GM12878 (cell line): ENCODE results near the gene DACT3. TPM values are rescaled to one million over a fixed set of nuclear protein-coding genes. Genes with fewer than 3 reads are reported as not detected.

Source experiments
- ATAC-seq: fragments of 200-7000 bp; cut with Tn5 transposase; 3 replicates; pipeline ENCODE4 v1.9.1; 2020; ENCODE audit warnings: mild to moderate bottlenecking, moderate library complexity
- BruUV-seq: library from RNA; stranded (reverse); fragments of 400-500 nt; replicated peaks from 2 replicates; lab custom pipeline; 2021; lab: Mats Ljungman, UMichigan
- CTCF ChIA-PET: fragments of 300-600 bp; sonication (Branson Sonifier 250); formaldehyde crosslinking; extraction: SDS; loops from one replicate; lab custom pipeline; 2021; ENCODE audit warnings: inconsistent platforms; lab: Yijun Ruan, JAX
- POLR2A ChIA-PET: fragments of 350-600 bp; formaldehyde crosslinking; extraction: SDS; loops from one replicate; lab custom pipeline; 2021; ENCODE audit warnings: inconsistent platforms; lab: Charles Lee
- RAD21 ChIA-PET: fragments of 300-600 bp; sonication (Branson Sonifier 250); formaldehyde crosslinking; loops from one replicate; lab custom pipeline; 2023; ENCODE audit warnings: antibody characterized with exemption; ENCODE audit not compliant: unreplicated experiment; lab: Charles Lee
- SMC1A ChIA-PET: fragments of 300-600 bp; sonication (Branson Sonifier 250); formaldehyde crosslinking; loops from one replicate; lab custom pipeline; 2023; ENCODE audit not compliant: unreplicated experiment, uncharacterized antibody; lab: Charles Lee
- DNase-seq: peaks from one replicate; pipeline ENCODE4 v3.0.0-alpha.2; 2011; ENCODE audit warnings: low read depth, low spot score
- FAIRE-seq: peaks from 3 replicates; lab custom pipeline; 2011; peaks lifted over from hg19 to GRCh38; lab: Jason Lieb, UNC
- H2AFZ ChIP-seq: 2 replicates; pipeline ENCODE4 v1.6.0; 2011; ENCODE audit warnings: low read depth, low read length, control low read depth; ENCODE audit not compliant: control insufficient read depth
- H3K27ac ChIP-seq: 2 replicates; pipeline ENCODE4 v1.5.1; 2011; ENCODE audit warnings: control low read depth; ENCODE audit not compliant: control insufficient read depth, insufficient read depth
- H3K27me3 ChIP-seq, 2 experiments: replicated peaks in 1 of 2; 2 replicates each; pipeline versions ENCODE4 v1.6.0 to v1.6.1; 2011; ENCODE audit warnings: low read length in 1 of 2; ENCODE audit not compliant: control insufficient read depth in 2 of 2, insufficient read depth in 2 of 2
- H3K36me3 ChIP-seq, 2 experiments: 2 replicates each; pipeline ENCODE4 v1.5.1; 2011; ENCODE audit warnings: low read length in 1 of 2; ENCODE audit not compliant: control insufficient read depth in 2 of 2, insufficient read depth in 2 of 2
- H3K4me1 ChIP-seq: 2 replicates; pipeline ENCODE4 v1.6.1; 2011; ENCODE audit warnings: mild to moderate bottlenecking, low read length, moderate library complexity, mixed read lengths; ENCODE audit not compliant: control insufficient read depth, insufficient read depth
- H3K4me2 ChIP-seq: 2 replicates; pipeline ENCODE4 v1.6.0; 2011; ENCODE audit warnings: control low read depth; ENCODE audit not compliant: control insufficient read depth, insufficient read depth
- H3K4me3 ChIP-seq: fragments of 200-600 bp; sonication (generic); 2 replicates; pipeline ENCODE4 v1.5.1; 2016
- H3K79me2 ChIP-seq: 2 replicates; pipeline ENCODE4 v1.6.0; 2011; ENCODE audit warnings: low read length; ENCODE audit not compliant: control insufficient read depth, insufficient read depth
- H3K9ac ChIP-seq: 2 replicates; pipeline ENCODE4 v1.8.0; 2011; ENCODE audit warnings: low read length, control low read depth, mixed read lengths; ENCODE audit not compliant: control insufficient read depth, insufficient read depth
- H3K9me3 ChIP-seq: replicated peaks from 3 replicates; pipeline ENCODE4 v1.5.1; 2011; ENCODE audit warnings: mild to moderate bottlenecking, low read length; ENCODE audit not compliant: control insufficient read depth, insufficient read depth
- H4K20me1 ChIP-seq: 2 replicates; pipeline ENCODE4 v1.6.0; 2011; ENCODE audit not compliant: control insufficient read depth, insufficient read depth
- ATF7 ChIP-seq: fragments of 450-650 bp; IDR thresholded peaks from 2 replicates; pipeline ENCODE4 v1.6.1; 2016; ENCODE audit warnings: low read depth, mild to moderate bottlenecking
- CBX3 ChIP-seq: fragments of 200-600 bp; sonication (generic); IDR thresholded peaks from 2 replicates; pipeline ENCODE4 v1.6.1; 2016; ENCODE audit warnings: low read depth, borderline replicate concordance
- CREM ChIP-seq: IDR thresholded peaks from 2 replicates; pipeline ENCODE4 v1.6.1; 2014; ENCODE audit warnings: antibody characterized with exemption, low read depth
- EED ChIP-seq: sonication (generic); IDR thresholded peaks from 2 replicates; pipeline ENCODE4 v1.6.1; 2016; ENCODE audit warnings: antibody characterized with exemption, low read depth
- JUNB ChIP-seq: IDR thresholded peaks from 2 replicates; pipeline ENCODE4 v1.6.1; 2016; ENCODE audit warnings: antibody characterized with exemption, mild to moderate bottlenecking
- RBBP5 ChIP-seq: fragments of 200-600 bp; sonication (generic); conservative IDR thresholded peaks from 2 replicates; pipeline ENCODE4 v1.6.1; 2016
- SMC3 ChIP-seq: IDR thresholded peaks from 2 replicates; pipeline ENCODE4 v1.6.1; 2011; ENCODE audit warnings: low read length, improper control_type of control experiment, borderline replicate concordance
- SRF ChIP-seq, 2 experiments: IDR thresholded peaks; 2 replicates each; pipeline ENCODE4 v1.6.1; 2011; ENCODE audit warnings: low read depth in 2 of 2, low read length in 2 of 2, mild to moderate bottlenecking in 1 of 2, moderate library complexity in 1 of 2
- STAT3 ChIP-seq: IDR thresholded peaks from 2 replicates; pipeline ENCODE4 v1.6.1; 2011; ENCODE audit warnings: low read depth, low read length, improper control_type of control experiment
- WGBS: methylation state at CpG from one replicate; pipeline ENCODE4 v1.1.6; 2016; ENCODE audit warnings: low lambda C conversion rate; ENCODE audit not compliant: insufficient replicate concordance, insufficient coverage; ENCODE audit errors: missing lambda C conversion rate; 5-methylcytosine and 5-hydroxymethylcytosine counted together
- in situ Hi-C: fragments of 300-500 bp; cut with MboI; formaldehyde crosslinking; loops from 9 replicates; pipeline ENCODE4 v1.14.3; 2018; ENCODE audit warnings: mixed read lengths
- intact Hi-C: fragments of 100-400 bp; cut with micrococcal nuclease; formaldehyde crosslinking; loops from one replicate; pipeline ENCODE4 v1.14.2; 2022; ENCODE audit not compliant: unreplicated experiment
- polyA plus RNA-seq, 11 experiments: library from polyadenylated mRNA; depleted of rRNA in 4 of 11; unstranded in 6 of 11; stranded (reverse) in 5 of 11; fragments of >200 nt; fragmentation: Nextera tagmentation in 4 of 11; fragmentation: Illumina TruSeq in 1 of 11; extraction: Ambion mirVana in 4 of 11; extraction: Trizol in 1 of 11; gene quantifications; 1 replicate in 1 of 11; 2 replicates in 10 of 11; pipeline versions ENCODE4 v1.2.1 to v1.2.3, GENCODE V29; 2011 to 2016; ENCODE audit warnings: inconsistent platforms in 2 of 11, missing spikeins in 2 of 11, low read depth in 1 of 11
- total RNA-seq, 4 experiments: library from RNA; depleted of rRNA in 3 of 4; stranded (reverse); fragments of >200 nt in 3 of 4; fragmentation: Illumina TruSeq in 1 of 4; extraction: Trizol in 1 of 4; gene quantifications; 2 replicates each; pipeline versions ENCODE4 v1.2.1 to v1.2.3, GENCODE V29; 2013 to 2021

DACT3 gene
- total and polyA plus RNA-seq, 10 of the 15 experiments (the other 5 are each of a cell fraction or from before 2014, with no cell fraction given) = 0.05 to 2.5 (median 0.35) TPM; not detected in 1

GRCh38 chr19:46606019-46606418 lies 55.0 kb downstream of the DACT3 start:
- Histone ChIP-seq H2AFZ (no peak overlapping the region), H3K36me3 (peaks cover 37 to 46% of the 10 kb centered on the region in 2 experiments), H3K27me3 (no peaks in the 10 kb centered on the region), H3K9ac (no peak overlapping the region), H4K20me1 (peaks cover 15% of the 10 kb centered on the region), H3K79me2 (peaks cover 49% of the 10 kb centered on the region), H3K27ac (no peak overlapping the region), H3K9me3 (no peaks in the 10 kb centered on the region), H3K4me2 (no peak overlapping the region), H3K4me3 (no peak overlapping the region), H3K4me1 (peaks cover 18% of the 10 kb centered on the region)
- ChIA-PET SMC1A (interaction anchor here (0.7 to 2.8 kb wide), 3 partner anchors 9 to 56 kb away, joined by 4 to 12 read pairs (median 4); partner anchors contain the start of gene DACT3), RAD21 (interaction anchor here (1.3 to 1.4 kb wide), 2 partner anchors 8 to 56 kb away, joined by 3 to 6 read pairs; partner anchors contain the start of gene DACT3), CTCF (interaction anchor here (0.9 to 3.2 kb wide), 4 partner anchors 14 to 77 kb away, joined by 3 to 14 read pairs (median 4); partner anchors contain the start of gene DACT3), POLR2A (interaction anchor here (0.5 to 7.3 kb wide), 3 partner anchors 14 to 278 kb away, joined by 3 to 72 read pairs (median 3); no protein-coding TSS in a partner anchor)
- in situ Hi-C loops (no loop called here), intact Hi-C loops (no loop called here)
- TF ChIP-seq STAT3 = no peak
- no peak for TF ChIP-seq CBX3
- TF ChIP-seq JUNB = no peak
- TF ChIP-seq RBBP5 = no peak
- TF ChIP-seq SMC3 = no peak
- no peak for TF ChIP-seq ATF7
- no peak for TF ChIP-seq CREM
- TF ChIP-seq EED = no peak
- no peak for TF ChIP-seq SRF (IDR thresholded peaks at IDR 0.05; ENCODE audit: low read depth in 2 of 2, low read length in 2 of 2)
- no TSS peak for BruUV-seq
- 99% methylated on average over 9 of the region's 11 CpGs for WGBS
- ATAC-seq (no peak), DNase-seq (no peak), FAIRE-seq (no peak)
